ENCODE results near the gene SLC34A3.

Gene SLC34A3

GRCh38 chr9:137275588-137276472 is 45.1 kb downstream of the SLC34A3 start:
- no peak for DNase-seq (ENCODE audit: low read depth)

DNA sequence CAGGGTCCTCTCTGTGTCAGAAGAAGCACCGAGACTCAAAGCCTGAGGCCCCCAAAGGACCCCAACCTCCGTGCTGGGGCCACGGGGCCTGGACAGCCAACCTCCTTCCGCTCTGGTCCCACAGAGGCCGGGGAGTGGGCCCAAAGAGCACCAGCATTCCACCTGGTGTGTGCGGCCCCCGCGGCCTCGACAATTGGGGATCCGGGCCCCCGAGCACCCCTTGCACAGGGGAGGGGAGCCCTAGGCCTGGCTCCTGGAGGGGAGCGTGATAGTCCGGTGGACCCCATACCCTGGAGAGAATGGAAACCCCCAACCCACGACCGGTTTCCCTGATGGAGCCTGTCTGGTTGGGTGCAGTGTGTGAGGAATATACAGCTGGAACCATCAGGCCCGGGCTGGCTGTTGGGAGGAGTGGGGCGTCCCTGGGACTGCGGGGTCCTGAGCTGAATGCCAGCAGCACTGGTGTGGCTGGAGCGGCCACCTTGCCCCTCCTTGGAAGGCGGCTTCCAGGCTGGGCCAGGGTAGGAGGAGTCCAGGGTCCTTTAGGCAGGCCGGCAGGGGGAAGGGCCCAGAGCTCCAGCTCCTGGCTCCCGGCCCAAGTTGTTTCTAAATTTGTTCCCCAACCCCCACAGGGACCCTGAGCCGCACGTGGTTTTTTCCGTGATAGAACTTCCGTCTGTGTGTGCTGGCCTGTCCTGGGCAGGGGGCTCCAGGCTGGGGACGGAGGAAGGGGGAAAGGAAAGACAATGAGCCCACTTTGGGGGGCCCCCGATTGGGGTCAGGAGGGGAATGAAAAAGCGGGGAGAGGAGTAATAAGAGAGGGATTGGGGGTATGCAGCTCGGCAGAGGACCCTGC is 46.0 kb downstream of the SLC34A3 start:
- no peak for DNase-seq (ENCODE audit: low read depth)

DNA sequence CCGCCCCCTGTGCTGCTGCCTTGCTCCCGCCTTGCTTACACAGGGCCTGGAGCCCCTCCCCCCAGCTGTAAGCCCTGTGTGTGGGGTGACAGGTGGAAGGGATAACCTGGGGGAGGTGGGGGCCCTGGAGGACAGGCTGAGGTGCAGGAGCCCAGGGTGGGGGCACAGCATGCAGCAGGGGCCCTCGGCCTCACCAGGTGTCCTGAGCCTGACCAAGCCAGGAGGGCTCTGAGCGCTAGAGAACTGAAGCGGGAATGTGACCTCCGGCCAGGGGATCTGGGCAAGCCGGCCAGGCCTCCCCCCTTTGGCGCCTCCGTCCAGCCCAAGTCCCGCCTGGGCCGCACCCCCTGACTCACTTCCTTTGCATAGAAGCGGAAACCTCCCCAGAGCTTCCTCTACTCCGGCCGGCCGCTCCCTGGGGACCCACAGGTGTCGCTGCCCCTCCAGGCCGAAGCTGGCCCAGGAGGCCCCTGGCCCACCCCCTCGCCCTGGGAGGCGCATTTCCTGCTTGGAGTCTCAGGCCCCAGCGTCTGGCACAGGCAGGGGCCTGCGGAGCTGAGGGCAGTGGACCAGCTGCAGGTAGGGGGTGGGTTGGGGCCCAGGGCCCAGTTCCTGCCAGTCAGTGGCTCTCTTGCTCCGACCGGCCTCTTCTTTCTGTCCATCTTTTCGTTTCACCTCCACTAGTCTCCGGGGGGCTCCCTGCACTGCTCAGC is 46.8 kb downstream of the SLC34A3 start, which contains the start of gene TOR4A:
TSS of gene TOR4A (plus strand) at position 398 of the 713 bp plus-strand sequence. CDS start 964 bp downstream, outside the sequence.
- no peak for DNase-seq (ENCODE audit: low read depth)

DNA sequence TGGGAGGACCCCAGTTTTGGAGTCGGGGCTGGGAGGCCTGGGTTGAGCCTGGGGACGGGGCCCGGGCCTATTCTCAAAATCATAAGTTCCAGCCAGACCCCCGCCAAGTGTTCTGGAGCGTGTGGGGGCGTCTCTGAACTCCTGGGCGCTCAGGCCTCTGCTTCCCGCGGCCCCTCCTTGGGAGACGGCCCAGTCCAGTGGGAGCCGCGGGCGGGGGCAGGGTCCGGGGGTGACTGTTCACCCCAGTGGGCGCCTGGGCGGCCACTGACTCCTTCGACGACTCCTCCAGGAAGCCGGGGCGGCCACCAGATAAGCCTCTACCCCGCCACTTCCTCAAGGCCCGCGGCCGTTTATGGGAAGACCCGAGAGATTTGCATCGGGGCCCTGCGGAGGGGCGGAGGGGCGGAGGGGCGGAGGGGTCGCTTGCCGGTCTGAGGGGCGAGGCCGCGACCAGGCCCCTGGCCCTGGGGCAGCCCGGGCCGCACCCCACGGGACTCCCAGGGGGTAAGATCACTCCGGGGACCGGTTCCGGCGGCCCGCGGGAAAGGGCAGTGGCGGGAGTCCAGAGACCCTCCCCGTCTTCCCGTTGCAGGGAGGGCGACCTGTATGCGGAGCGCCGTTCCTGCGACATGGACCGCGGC is 47.5 kb downstream of the SLC34A3 start:
- no peak for DNase-seq (ENCODE audit: low read depth)

DNA sequence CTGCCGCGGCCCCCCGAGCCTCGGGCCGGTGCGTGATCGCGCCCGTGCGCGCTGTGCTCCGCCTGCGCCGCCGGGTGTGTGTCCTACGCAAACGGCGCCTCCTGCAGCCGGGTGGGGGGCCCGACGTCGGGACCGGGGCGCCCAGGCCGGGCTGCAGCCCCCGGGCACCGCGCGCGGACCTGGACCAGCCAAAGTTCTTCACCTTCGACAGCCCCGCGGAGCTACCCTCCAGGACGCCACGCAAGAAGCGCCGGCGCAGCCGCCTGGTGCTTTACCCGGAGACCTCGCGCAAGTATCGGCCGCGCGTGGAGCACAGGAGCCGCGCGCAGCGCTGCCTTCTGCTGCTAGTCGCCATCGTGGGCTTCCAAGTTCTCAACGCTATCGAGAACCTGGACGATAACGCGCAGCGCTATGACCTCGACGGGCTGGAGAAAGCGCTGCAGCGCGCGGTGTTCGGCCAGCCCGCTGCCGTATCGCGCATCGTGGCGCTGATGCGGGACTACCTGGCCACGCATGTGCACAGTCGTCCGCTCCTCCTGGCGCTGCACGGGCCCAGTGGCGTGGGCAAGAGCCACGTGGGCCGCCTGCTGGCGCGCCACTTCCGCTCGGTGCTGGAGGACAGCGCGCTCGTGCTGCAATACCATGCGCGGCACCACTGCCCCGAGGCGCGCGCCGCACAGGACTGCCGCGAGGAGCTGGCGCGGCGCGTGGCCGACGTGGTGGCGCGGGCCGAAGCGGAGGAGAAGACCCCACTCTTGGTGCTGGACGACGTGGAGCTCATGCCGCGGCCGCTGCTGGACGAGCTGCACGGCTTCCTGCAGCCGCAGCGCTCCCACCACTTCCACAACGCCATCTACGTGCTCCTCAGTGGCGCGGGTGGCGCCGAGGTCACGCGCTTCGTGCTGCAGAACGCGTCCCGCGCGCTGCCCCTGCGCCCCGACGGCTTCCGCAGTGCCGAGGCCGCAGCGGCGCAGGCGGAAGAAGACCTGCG is 48.3 kb downstream of the SLC34A3 start:
- DNase-seq (ENCODE audit: low read depth): no peak

DNA sequence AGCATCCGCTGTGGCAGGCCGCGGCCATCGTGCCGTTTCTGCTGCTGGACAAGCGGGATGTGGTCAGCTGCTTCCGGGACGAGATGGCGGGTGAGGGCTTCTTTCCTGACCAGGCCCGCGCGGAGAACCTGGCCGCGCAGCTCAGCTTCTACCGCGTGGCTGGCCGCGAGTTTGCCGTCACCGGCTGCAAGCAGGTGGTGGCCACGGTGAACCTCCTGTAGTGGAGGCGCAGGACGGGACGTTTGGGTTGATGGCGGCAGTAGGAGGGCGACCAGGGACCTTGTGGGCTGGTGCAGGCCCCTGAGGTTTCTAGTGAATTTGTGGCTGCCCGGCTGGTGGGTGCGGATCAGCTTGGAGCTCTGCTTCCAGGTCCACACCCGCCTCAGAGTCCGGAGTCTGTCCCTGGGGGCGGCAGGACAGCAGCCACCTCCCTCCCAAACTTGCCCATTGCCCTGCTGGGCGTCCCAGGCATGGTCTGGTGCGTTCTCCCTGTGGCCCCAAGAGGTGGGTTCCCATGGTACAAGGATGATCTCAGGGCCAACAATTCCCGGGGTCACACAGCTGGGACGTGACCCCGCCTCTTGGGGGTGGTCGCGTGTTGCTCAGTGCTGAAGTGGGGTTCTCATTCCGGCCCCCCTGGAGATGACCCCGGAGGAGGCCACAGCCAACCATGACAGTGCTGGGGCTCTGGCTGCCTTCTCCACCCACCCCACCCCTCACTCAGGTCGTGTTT is 49.2 kb downstream of the SLC34A3 start:
- DNase-seq (ENCODE audit: low read depth): no peak

- DNase-seq (ENCODE audit: low read depth): no peak
These were observed 50.0 kb downstream of the SLC34A3 start for GRCh38 chr9:137280474-137281344.

DNA sequence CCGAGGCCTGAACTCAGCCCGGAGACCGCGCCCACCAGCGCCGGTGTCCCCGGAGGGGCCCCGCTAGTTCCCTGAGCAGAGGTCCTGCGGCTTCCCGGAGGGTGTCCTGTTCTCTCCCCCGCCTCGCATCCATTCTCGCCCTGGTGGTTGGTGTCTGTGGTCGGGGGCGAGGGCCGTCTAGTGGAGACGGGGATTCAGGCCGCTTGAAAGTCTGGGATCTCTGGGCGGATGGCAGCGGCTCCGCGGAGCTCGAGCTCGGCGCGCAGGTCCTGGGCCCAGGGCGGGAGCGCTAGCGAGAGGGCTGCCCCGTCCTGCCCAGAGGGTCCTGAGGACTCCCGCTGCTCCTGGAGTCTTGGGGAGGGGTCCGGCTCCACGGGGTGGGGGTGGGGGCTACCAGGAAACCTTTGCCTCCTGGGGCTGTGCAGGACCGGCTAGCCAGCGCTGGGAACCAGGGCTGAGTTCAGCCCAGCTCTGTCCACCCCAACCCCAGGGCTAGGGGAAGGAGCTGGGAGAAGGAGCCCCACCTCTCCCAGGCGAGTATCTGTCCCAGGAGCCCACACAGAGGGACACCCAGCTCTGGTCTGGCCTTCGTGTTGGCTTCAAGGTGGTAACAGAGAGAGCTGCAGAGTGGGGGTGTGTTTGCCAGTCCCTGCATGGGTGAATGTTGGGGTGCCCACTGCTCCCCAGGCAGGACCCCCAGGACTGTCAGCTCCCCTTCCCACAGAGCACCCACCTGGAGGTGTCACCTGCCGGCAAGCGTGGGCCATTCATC is 50.8 kb downstream of the SLC34A3 start:
- no peak for DNase-seq (ENCODE audit: low read depth)
